Stomach (tissue), 9 donors: ENCODE data around the gene FNDC10. TPM values are rescaled to one million over a fixed set of nuclear protein-coding genes. Genes with fewer than 3 reads are reported as not detected.
A peak's percentile ranks its signal among the peaks of the same experiment; 100 is the strongest.

Experiments
- DNase-seq, 2 donors: peaks; one replicate each; pipeline versions ENCODE4 v3.0.0 to v3.0.0-alpha.2; 2013 to 2019
- H3K27ac ChIP-seq, 5 donors: fragments of 200-600 bp in 4 of 5; sonication (generic) in 4 of 5; one replicate each; pipeline ENCODE4 v1.5.1; 2013 to 2019; ENCODE audit warnings: mild to moderate bottlenecking in 1 of 5, moderate library complexity in 1 of 5
- H3K27me3 ChIP-seq, 3 donors: fragments of 200-600 bp; sonication (generic); one replicate each; pipeline ENCODE4 v1.5.1; 2017 to 2019; ENCODE audit warnings: mixed run types in 1 of 3
- H3K36me3 ChIP-seq, 4 donors: fragments of 200-600 bp; sonication (generic); 1 replicate in 3 of 4; 2 replicates in 1 of 4; pipeline ENCODE4 v1.5.1; 2016 to 2019
- H3K4me1 ChIP-seq, 4 donors: fragments of 200-600 bp; sonication (generic); one replicate each; pipeline ENCODE4 v1.5.1; 2016 to 2019
- H3K4me3 ChIP-seq, 4 donors: fragments of 200-600 bp; sonication (generic) in 3 of 4; one replicate each; pipeline ENCODE4 v1.5.1; 2016 to 2019; ENCODE audit warnings: mild to moderate bottlenecking in 1 of 4
- H3K9me3 ChIP-seq, 4 donors: fragments of 200-600 bp; sonication (generic); one replicate each; pipeline ENCODE4 v1.5.1; 2016 to 2019
- EP300 ChIP-seq: sonication (generic); formaldehyde crosslinking; IDR thresholded peaks from one replicate; pipeline ENCODE4 v1.6.1; 2017; ENCODE audit warnings: antibody characterized with exemption
- POLR2A ChIP-seq, 4 donors: fragments of 450-650 bp; IDR thresholded peaks; one replicate each; pipeline ENCODE4 v1.6.1; 2016; ENCODE audit warnings: antibody characterized with exemption in 4 of 4, control low read depth in 2 of 4, mild to moderate bottlenecking in 1 of 4, moderate library complexity in 1 of 4
- POLR2AphosphoS5 ChIP-seq, 3 donors: sonication (generic); formaldehyde crosslinking; IDR thresholded peaks; one replicate each; pipeline ENCODE4 v1.6.1; 2016; ENCODE audit warnings: antibody characterized with exemption in 3 of 3
- WGBS, 5 donors: extraction: QIAGEN DNeasy Blood & Tissue Kit in 3 of 5; methylation state at CpG; one replicate each; pipeline versions ENCODE4 v1.1.5 to v1.1.7; 2013 to 2018; 5-methylcytosine and 5-hydroxymethylcytosine counted together
- intact Hi-C: fragments of 100-400 bp; cut with DNase I; formaldehyde crosslinking; loops from one replicate; pipeline ENCODE4 v1.15.1; 2023; ENCODE audit warnings: low total_unique reads
- polyA plus RNA-seq, 3 donors: library from polyadenylated mRNA; stranded (reverse); fragments of 200-250 nt; gene quantifications; one replicate each; pipeline ENCODE4 v1.2.3, GENCODE V29; 2013
- total RNA-seq, 5 donors: library from RNA; depleted of rRNA; stranded (reverse); fragments of >200 nt; gene quantifications; one replicate each; pipeline versions ENCODE4 v1.1.0 to v1.2.3, GENCODE V29; 2014 to 2016
- TF ChIP-seq, protein P1 (sequence below), 7 experiments: fragments of 450-650 bp in 4 of 7; fragments of 200-600 bp in 3 of 7; sonication (generic) in 3 of 7; IDR thresholded peaks; one replicate each; pipeline ENCODE4 v1.5.1; 2016 to 2019; ENCODE audit warnings: antibody characterized with exemption in 7 of 7, control low read depth in 2 of 7, mild to moderate bottlenecking in 1 of 7
- donor health status: healthy with polysubstance abuse.
- donor health status: Bipolar disorder and iron deficiency.
- donor health status: healthy.

The FNDC10 gene
- total and polyA plus RNA-seq, 8 donors = 0.29 to 20.0 (median 4.0) TPM; not detected in 3

DNA sequence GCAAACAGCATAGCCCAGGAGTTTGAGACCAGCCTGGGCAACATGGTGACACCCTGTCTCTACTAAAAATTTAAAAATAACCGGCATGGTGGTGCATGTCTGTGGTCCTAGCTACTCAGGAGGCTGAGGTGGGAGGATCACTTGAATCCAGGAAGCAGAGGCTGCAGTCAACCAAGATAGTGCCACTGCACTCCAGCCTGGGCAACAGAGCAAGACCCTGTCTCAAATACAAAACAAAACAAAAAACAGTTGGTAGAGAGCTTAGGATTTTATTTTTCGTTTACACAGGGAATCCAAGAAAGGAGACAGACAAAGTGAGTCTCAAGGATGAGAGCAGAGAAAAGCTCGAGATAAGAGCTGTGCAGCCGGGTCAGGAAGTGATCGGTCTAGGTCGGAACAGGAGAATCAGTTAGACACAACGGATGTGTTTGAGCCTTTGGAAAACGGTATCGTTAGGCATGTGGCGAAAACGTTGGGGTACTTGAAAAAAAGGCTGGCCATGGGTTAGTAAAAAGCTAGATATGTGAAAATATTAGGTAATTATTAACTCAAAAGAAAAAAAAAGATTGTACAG is 13.7 kb upstream of the FNDC10 start:
- 35 to 49% (median 43%) methylated on average over 11 of the region's 11 CpGs for WGBS, 5 donors
- no peak for DNase-seq
- H3K27ac ChIP-seq = peak overlapping the region in 3 of 5 donors; percentile 99 to 100 (median 100)
- intact Hi-C loops = no loop called here
- H3K27me3 ChIP-seq = no peaks in the 10 kb centered on the region
- H3K9me3 ChIP-seq = no peaks in the 10 kb centered on the region
- peaks cover 0 to 10% (median 9%) of the 10 kb centered on the region in 4 donors for H3K36me3 ChIP-seq
- TF ChIP-seq POLR2A (IDR thresholded peaks at IDR 0.05) (no peak), POLR2AphosphoS5 (IDR thresholded peaks at IDR 0.05) (no peak), EP300 (no peak)
- TF ChIP-seq, protein P1, sequence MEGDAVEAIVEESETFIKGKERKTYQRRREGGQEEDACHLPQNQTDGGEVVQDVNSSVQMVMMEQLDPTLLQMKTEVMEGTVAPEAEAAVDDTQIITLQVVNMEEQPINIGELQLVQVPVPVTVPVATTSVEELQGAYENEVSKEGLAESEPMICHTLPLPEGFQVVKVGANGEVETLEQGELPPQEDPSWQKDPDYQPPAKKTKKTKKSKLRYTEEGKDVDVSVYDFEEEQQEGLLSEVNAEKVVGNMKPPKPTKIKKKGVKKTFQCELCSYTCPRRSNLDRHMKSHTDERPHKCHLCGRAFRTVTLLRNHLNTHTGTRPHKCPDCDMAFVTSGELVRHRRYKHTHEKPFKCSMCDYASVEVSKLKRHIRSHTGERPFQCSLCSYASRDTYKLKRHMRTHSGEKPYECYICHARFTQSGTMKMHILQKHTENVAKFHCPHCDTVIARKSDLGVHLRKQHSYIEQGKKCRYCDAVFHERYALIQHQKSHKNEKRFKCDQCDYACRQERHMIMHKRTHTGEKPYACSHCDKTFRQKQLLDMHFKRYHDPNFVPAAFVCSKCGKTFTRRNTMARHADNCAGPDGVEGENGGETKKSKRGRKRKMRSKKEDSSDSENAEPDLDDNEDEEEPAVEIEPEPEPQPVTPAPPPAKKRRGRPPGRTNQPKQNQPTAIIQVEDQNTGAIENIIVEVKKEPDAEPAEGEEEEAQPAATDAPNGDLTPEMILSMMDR (IDR thresholded peaks at IDR 0.05) = no peak
- H3K4me3 ChIP-seq = peak overlapping the region; percentile 88 to 98 (median 93)
- peaks cover 23 to 47% (median 37%) of the 10 kb centered on the region in 4 donors for H3K4me1 ChIP-seq

GRCh38 chr1:1612104-1612400 is 12.1 kb upstream of the FNDC10 start:
- Histone ChIP-seq H3K9me3 (no peaks in the 10 kb centered on the region), H3K27me3 (no peaks in the 10 kb centered on the region), H3K4me3 (no peak overlapping the region), H3K36me3 (no peaks in the 10 kb centered on the region), H3K4me1 (peaks cover 20 to 36% (median 26%) of the 10 kb centered on the region in 4 donors), H3K27ac (peak overlapping the region in 3 of 5 donors; percentile 44 to 61 (median 53))
- intact Hi-C loops = no loop called here
- WGBS, 5 donors = 75 to 90% (median 85%) methylated on average over 3 of the region's 3 CpGs
- no peak for TF ChIP-seq POLR2AphosphoS5 (IDR thresholded peaks at IDR 0.05)
- TF ChIP-seq POLR2A (IDR thresholded peaks at IDR 0.05) = no peak
- no peak for TF ChIP-seq EP300
- TF ChIP-seq, protein P1 (IDR thresholded peaks at IDR 0.05) = no peak
- no peak for DNase-seq

DNA sequence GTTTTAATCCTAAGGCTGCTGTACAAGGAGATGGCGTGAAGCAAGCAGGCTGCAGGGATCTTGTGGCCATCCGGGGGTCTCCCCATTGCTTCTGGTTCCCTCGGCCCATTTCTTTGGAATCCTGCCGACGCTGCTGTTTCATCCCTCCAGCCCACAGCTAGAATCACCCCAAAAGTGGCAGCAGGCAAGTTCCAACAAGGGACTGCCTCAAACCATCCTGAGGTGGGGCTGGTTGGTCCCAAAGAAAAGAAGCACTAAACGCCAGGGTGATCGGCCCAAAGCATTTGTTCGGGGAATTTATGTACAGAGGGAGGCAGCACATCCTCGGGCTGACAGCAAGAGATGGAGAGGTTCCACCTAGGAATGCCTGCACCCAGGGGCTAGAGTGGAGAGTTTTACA is 10.9 kb upstream of the FNDC10 start:
- H3K4me3 ChIP-seq = no peak overlapping the region
- H3K27ac ChIP-seq = peak overlapping the region in 3 of 5 donors; percentile 20 to 61 (median 53)
- H3K27me3 ChIP-seq = no peaks in the 10 kb centered on the region
- H3K36me3 ChIP-seq = no peaks in the 10 kb centered on the region
- DNase-seq = no peak
- 74 to 82% (median 79%) methylated on average over 6 to 9 of the region's 9 CpGs for WGBS, 5 donors
- H3K9me3 ChIP-seq = no peaks in the 10 kb centered on the region
- TF ChIP-seq POLR2A (IDR thresholded peaks at IDR 0.05) (no peak), POLR2AphosphoS5 (IDR thresholded peaks at IDR 0.05) (no peak), EP300 (no peak)
- TF ChIP-seq, protein P1 (IDR thresholded peaks at IDR 0.05) = no peak
- intact Hi-C loops = no loop called here
- H3K4me1 ChIP-seq = peaks cover 12 to 27% (median 16%) of the 10 kb centered on the region in 4 donors

- Histone ChIP-seq H3K4me1 (peaks cover 12 to 27% (median 16%) of the 10 kb centered on the region in 4 donors), H3K27ac (no peak overlapping the region), H3K27me3 (peaks cover 0 to 4% (median 0%) of the 10 kb centered on the region in 3 donors), H3K36me3 (no peaks in the 10 kb centered on the region), H3K4me3 (no peak overlapping the region), H3K9me3 (no peaks in the 10 kb centered on the region)
- WGBS, 5 donors = 67 to 74% (median 68%) methylated on average over 12 of the region's 12 CpGs
- intact Hi-C loops = no loop called here
- TF ChIP-seq, protein P1 (IDR thresholded peaks at IDR 0.05) = no peak
- no peak for TF ChIP-seq EP300
- TF ChIP-seq POLR2AphosphoS5 (IDR thresholded peaks at IDR 0.05) = no peak
- TF ChIP-seq POLR2A (IDR thresholded peaks at IDR 0.05) = no peak
- DNase-seq = no peak
Measured at GRCh38 chr1:1609822-1610485, 10.0 kb upstream of the FNDC10 start.
